ENCODE measurements around the gene UBE2R2. TPM values are rescaled to one million over a fixed set of nuclear protein-coding genes. Genes with fewer than 3 reads are reported as not detected.
"Not testable (repeated sequence)": the region's sequence is repeated elsewhere in the genome, so short reads cannot be mapped to it uniquely, and the experiment has no call there.

UBE2R2 gene
- total RNA-seq, 1 donor from 2014 or later: 35.1 TPM

DNA sequence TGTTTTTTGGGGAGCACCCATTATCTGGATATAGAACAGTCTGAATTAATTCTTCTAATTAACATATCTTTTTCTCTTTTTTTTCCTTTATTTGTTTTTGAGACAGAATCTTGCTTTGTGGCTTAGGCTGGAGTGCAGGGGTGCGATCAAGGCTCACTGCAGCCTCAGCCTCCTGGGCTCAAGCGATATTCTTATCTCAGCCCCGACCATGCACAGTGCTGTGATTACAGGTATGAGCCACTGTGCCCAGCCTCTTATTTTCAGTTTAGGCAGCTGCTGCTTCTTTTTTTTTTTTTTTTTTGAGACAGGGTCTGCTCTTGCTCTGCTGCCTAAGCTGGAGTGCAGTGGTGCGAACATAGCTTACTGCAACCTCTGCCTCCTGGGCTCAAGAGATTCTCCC is 20.2 kb downstream of the UBE2R2 start:
- intact Hi-C loops (cut with micrococcal nuclease): no loop called here

DNA sequence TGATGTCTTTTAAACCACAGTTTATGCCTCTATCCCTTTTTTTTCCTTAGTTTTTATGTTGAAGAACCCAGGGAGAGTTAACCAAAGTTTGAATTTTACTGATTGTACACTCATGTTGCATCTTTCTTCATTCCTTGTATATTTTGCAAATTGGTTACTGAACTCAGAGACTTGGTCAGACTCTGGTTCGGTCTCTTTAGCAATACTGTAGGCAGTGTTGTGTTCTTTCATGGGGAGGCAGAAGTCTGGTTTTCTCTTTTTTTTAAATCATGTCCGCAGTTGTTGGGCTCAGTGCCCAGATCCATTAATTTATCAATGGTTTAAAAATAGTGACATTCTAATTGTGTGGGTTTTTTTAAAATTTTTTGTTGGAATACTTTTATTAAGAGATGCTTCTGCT is 23.4 kb downstream of the UBE2R2 start:
- intact Hi-C loops (cut with micrococcal nuclease): no loop called here

DNA sequence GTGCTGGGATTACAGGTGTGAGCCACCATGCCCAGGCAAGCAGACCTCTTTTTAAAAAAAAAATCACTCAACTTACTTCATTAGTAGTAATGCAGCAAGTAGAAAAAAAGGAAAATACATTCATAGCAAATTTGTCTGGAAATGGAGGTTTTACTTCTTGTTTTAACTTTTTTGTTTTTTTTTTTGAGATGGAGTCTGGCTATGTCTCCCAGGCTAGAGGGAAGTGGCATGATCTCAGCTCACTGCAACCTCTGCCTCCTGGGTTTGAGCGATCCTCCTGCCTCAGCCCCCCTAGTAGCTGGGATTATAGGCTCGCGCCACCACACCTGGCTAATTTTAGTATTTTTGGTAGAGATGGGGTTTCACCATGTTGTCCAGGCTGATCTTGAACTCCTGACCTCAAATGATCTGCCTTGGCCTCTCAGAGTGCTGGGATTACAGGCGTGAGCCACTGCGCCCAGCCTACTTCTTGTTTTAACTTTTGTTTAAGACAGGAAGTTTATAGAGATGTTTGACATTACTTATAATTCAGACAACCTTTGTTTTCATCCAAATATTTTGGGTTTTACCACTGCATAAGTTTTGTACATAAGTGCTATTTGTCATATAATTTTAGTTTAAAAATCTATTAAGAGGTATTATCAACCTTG is 26.5 kb downstream of the UBE2R2 start:
- intact Hi-C loops (cut with micrococcal nuclease): no loop called here

DNA sequence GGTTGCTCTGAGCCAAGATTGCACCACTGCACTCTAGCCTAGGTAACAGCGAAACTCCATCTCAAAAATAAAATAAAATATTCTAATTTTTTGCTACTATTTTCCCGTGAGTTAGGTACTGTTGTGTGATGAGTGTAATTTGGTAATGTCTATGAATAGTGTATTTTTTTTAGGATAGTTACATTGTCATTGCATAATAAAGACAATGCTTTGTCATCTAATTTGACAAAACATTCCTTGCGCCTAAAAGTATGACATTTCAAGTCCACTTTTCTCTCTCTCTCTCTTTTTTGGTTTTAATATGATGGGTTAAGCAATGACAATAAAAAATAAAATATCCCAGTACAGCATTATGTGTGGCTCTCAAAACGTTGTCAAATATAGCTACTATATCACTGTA is 29.3 kb downstream of the UBE2R2 start:
- intact Hi-C loops (cut with micrococcal nuclease): no loop called here

DNA sequence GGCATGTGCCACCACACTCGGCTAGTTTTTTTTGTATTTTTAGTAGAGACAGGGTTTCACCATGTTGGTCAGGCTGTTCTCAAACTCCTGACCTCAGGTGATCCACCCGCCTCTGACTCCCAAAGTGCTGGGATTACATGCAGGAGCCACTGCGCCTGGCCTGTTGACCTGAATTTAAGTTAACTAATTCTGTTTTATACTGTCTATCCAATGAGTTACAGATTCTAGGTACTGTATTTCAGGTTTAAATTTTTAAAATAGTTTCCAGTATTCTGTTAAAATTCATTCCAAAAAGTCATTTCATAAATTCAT is 30.9 kb downstream of the UBE2R2 start:
- intact Hi-C loops (cut with micrococcal nuclease): not testable (repeated sequence)

DNA sequence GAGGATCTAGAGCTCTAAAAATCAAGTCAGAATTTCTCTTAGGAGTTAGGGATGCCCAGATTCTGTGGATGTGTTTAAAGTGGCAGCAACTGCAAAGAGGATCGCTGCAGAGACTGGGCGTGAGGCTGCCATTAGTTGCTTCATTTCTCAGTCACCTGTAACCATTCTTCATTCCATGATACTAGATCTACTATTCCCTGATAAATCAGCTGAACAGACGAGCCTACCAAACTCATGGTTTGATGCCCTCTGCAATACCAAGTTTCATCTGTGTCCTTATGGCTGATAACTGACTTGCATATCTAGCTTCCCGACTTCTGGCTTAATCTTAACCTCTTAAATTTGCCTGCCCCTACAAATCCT is 33.3 kb downstream of the UBE2R2 start:
- intact Hi-C loops (cut with micrococcal nuclease): no loop called here

DNA sequence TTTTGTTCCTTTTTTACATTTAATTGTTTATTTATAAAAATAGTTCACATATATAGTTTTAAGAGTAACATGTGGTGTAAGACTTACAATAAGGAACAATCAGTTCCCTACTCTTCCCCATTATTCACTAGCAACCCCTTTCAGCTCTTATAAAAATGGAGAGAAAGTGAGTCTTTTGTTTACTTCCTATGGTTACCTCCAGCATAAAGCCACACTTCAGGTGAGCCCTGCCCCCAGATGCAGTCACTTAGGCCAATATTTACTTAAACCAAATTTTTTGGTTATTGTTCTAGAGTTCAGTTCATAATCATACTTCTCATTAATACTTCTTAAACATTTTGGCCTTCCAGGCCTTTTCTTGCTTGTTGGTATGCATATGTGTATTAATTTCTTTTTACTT is 33.7 kb downstream of the UBE2R2 start:
- intact Hi-C loops (cut with micrococcal nuclease): no loop called here

DNA sequence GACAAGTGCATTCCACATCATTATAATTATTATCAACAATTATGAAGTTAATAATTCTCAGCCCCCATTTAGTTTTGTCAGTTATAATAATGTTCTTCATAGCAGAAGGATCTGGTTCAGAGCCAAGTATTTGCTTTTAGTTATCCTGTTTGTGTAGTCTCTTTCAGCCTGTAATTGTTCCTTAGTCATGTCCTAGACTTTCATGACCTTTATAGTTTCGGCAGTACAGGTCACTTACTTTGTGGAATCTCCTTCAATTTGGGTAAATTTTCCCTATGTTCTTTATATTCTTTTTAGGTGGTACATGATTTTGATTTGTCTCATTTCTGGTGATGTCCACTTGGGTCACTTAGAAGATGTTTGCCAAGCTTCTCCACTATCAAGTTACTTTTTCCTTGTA is 34.3 kb downstream of the UBE2R2 start:
- intact Hi-C loops (cut with micrococcal nuclease): no loop called here

DNA sequence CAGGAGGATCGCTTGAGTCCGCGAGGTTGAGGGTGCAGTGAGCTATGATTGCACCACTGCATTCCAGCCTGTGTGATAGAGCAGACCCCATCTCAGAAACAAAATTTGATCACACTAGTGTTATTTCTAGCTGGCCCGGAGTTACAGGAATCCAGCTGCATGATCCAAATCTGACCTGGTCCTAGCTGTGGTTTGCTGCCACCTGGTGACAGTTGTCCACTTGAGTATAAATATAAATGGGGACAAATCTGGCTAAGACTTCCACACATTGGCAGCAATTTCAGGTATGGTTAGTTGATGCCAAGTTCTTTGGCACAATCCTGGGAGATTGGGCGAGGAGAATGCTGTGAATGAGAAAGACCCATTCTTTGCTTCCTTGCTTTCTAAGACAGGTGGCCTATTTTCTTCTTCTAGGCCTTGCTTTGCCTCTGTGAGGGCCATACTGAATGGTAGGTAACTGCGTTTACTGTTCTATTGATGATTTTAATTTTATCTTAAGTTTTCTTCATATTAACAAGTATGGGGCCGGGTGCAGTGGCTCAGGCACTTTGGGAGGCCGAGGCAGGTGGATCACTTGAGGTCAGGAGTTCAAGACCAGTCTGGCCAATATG is 35.4 kb downstream of the UBE2R2 start:
- intact Hi-C loops (cut with micrococcal nuclease): loop anchor here (1.0 kb wide), 1 partner anchor 39 kb away; no protein-coding TSS in a partner anchor

DNA sequence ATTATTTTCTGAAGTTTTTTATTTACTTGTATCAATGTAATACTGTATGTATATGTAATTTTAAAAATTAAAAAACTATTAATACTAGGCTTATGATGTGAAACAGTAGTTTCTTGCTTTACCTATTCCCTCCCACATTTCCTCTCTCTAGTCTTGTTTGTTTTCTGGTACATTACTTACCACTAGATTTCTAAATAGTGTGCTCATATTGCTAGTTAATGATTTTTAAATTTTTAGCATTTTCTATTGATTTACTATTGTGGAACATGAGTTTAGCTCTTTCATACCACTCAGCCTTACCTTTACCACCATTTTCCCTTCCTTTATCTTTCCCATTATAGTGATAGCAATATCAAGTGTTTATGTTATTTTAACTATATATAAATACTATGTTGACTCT is 39.3 kb downstream of the UBE2R2 start:
- intact Hi-C loops (cut with micrococcal nuclease): no loop called here

DNA sequence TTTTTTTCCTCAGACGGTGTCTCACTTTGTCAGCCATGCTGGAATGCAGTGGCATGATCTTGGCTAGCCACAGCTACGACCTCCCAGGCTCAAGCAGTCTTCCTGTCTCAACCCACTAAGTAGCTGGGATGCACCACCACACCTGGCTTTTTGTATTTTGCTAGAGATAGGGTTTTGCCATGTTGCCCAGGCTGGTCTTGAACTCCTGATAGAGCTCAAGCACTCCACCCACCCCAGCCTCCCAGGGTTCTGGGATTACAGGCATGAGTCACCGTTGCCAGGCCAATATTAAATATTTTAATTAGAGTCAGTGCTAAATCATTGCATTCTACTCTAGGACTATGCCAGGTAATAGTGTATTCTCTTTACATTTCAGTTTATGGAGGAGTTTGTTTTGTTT is 41.5 kb downstream of the UBE2R2 start:
- intact Hi-C loops (cut with micrococcal nuclease): no loop called here

DNA sequence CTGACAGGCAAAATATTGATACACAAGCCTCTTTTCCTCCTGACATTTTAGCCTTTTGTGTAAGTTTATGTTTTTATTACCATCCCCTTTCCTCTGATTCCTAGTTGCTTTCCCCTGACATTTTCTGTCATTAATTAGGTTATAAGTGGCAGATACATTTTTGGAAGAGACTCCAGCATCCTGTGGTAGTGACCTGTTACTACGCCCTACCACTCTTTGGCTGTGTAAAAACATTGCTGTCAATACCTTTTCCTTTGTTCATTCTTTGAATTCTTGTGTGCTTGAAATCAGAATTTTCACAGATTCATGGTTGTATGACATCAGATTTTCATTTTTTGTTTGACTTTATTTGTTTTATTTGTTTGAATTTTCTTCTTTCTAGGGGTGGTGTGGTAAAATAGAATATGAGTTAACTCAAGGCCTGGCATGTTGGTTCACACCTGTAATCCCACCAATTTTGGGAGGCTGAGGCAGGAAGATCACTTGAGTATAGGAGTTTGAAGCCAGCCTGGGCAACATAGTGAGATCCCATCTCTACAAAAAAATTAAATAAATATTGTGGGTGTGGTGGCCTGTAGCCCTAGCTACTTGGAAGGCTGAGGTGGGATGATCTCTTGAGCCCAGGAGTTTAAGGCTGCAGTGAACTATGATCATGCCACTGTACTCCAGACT is 43.4 kb downstream of the UBE2R2 start:
- intact Hi-C loops (cut with micrococcal nuclease): no loop called here

DNA sequence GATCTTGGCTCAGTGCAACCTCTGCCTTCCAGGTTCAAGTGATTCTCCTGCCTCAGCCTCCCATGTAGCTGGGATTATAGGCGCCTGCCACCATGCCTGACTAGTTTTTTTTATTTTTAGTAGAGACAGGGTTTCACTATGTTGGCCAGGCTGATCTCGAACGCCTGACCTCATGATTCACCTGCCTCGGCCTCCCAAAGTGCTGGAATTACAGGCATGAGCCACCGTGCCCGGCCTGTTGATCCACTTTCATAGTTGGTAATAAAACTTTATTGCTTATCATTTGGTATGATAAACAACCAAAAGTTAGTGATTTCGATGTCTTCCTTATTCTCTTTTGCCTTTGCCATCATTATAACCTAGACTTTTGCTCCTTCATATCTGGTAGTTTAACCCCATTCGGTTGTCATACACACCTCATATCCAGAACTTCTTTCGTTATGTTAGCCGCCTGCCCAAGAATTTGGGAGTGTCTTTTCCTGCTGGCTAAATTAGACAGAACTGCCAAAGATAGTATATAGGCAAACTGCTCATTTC is 45.0 kb downstream of the UBE2R2 start:
- intact Hi-C loops (cut with micrococcal nuclease): no loop called here

DNA sequence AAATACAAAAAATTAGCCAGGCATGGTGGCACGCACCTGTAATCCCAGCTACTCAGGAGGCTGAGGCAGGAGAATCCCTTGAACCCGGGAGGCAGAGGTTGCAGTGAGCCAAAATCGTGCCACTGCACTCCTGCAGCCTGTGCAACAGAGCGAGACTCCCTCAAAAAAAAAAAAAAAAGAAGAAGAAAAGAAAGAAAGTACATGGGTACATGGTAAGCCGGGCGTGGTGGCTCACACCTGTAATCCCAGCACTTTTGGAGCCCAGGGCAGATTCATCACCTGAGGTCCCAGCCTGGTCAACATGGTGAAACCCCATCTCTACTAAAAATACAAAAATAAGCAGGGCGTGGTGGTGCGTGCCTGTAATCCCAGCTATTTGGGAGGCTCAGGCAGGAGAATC is 46.1 kb downstream of the UBE2R2 start:
- intact Hi-C loops (cut with micrococcal nuclease): not testable (repeated sequence)

DNA sequence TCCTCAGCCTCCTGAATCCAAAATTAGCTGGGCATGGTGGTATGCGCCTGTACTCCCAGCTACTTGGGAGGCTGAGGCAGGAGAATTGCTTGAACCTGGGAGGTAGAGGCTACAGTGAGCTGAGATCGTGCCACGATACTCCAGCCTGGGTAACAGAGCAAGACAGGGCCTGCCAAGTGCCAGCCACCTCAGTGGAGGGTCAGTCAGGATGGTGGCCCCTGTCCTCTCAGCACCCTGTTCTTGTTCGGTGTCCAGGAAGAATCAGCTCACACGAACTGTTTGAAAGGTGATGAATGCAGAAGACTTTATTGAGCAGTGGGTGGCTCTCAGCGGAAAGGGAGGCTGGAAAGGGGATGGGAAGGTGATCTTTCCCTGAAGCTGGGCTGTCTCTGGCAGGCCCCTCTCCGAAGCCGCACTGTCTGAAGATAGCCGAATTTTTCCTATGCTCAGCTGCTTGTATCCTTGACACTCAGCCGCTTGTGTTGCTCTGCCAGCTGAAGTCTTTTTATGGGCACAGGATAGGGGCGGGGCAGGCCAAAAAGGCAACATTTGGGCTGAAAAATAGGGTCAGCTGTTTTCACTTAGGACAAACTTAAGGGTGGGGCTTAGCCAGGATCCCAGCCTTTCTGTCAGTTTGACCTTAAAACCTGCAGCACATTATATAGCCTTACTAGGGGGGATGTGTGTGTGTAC is 50.9 kb downstream of the UBE2R2 start:
- intact Hi-C loops (cut with micrococcal nuclease): no loop called here

DNA sequence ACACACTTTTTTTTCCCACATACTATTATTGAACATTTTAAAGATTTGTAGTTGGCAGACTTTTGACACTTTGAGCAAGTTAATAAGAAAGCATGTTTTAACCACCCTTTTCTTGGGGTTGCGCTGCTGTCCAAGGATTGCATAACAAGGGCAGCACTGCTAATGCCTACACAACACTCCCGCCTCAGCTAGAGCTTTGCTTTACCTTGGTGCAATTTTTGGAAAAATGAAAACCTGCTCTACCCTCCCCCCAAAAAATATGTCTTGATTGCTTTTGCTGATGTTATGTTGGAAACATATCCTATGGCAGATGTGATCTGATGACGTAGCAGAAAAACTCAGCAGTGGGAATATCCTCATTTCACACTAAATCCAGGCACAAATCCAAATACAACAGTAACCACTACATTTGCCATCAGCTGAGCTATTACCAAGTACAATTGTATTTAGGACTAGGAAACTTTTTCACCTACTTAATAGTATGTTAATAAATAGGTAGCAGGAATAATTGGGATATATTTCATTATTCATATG is 51.5 kb downstream of the UBE2R2 start:
- intact Hi-C loops (cut with micrococcal nuclease): no loop called here

DNA sequence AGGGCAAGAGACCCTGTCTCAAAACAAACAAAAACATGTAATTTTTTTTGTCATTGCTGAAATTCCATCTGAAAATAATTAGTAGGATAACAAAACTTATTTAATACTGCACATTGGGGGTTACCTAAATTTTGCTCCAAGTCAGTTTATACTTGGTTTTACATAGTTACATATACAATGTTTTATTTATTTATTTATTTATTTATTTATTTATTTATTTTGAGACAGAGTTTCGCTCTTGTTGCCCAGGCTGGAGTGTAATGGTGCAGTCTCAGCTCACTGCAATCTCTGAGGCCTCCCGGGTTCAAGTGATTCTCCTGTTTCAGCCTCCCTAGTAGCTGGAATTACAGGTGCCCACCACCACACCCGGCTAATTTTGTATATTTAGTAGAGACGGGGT is 52.3 kb downstream of the UBE2R2 start:
- intact Hi-C loops (cut with micrococcal nuclease): not testable (repeated sequence)

DNA sequence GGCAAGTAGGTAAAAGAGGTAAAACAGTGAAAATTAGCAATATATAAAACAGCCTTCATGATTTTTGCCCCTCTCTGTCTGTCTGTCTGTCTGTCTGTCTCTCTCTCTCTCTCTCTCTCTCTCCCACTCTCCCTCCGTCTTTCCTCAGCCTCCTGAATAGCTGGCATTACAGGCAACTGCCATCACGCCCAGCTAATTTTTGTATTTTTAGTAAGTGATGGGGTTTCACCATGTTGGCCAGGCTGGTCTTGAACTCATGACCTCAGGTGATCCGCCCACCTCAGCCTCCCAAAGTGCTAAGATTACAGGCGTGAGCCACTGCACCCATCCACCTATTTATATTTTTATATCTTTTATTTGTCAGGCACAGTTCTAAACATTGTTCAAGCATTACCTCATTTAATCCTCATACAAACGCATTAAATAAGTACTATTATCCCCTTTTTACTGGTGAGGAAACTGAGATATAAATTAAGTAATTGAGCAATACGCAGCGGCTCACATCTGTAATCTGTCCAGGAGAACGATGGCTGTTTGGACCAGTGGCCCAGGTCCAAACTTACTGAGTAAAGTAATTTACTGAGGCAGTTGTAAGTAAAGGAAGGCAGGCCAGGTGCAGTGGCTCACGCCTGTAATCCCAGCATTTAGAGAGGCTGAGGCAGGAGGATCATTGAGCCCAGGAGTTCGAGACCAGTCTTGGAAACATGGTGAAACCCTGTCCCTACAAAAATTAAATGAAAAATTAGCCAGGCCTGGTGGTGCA is 60.9 kb downstream of the UBE2R2 start:
- intact Hi-C loops (cut with micrococcal nuclease): no loop called here

DNA sequence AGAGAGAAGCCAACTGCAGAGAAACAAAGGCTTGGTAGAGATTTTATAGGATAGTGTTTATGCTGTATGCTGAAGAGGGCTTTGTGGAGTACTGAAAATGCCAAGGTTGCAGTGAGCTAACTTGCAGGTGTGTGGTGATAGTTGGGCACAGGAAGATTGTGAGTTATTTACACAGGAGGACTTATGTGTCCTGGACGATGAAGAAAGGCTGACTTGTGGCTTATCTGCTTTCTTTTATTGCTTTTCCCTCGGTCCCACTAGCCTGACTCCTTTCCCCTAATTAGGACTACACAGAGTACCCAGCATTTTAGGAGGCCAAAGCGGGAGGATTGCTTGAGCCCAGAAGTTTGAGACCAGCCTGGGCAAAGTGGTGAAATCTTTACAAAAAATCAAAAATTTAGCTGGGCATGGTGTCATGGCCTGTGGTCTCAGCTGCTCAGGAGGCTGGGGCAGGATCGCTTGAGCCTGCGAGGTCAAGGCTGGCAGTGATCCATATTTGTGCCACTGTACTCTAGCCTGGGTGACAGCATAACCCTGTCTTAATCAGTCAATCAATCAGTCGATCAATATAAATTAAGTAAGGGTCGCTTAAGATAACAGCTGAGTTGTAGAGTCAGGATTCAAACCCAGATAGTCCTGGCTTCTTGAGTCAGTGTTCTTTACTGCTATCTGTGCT is 61.9 kb downstream of the UBE2R2 start:
- intact Hi-C loops (cut with micrococcal nuclease): no loop called here

DNA sequence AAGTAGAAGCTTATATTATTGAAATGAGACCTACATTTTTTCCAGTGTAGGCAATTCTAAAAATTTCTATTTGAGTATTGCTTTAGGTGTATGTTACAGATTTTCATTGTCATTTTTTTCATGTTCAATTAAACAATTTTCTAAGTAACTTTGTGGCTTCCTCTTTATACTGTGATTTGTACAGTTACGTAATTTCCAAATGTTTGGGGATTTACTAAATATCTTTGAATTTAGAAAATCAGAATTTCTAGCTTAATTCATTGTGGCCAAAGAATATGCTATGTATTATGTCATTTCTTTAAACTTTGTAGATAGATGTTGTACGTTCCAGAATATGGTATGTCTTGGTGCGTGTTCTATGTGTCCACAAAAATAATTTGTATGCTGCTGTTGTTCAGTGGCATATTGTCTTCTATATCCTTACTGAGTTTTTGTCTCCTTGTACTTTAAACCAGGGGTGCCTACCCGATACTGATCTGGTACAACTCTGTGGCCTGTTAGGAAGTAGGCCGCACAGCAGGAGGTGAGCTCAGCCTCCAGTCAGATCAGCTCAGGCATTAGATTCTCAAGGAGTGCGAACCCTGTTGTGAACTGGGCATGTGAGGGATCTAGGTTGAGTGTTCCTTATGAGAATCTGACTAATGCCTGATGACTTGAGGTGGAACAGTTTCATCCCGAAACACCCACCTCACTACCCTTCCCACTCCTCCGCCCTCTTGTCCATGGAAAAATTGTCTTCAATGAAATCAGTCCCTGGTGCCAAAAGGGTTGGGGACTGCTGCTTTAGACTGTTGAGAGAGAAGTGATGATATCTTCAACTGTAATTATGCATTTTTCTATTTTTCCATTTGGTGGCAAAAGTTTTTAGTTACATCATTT is 63.5 kb downstream of the UBE2R2 start:
- intact Hi-C loops (cut with micrococcal nuclease): no loop called here

Measured in T-helper 2 cell treated with Interferon-gamma antibody and Interleukin-4, amounts not matched to agents 100 ng/mL and 5 ng/mL, for 36 hours (primary cell).